Endodermal cell (in vitro differentiated cells): ENCODE measurements around the gene ATG10. TPM values are rescaled to one million over a fixed set of nuclear protein-coding genes. Genes with fewer than 3 reads are reported as not detected.

Experiments used
- DNase-seq: peaks from one replicate; pipeline ENCODE4 v3.0.0-alpha.2; 2017
- H3K27ac ChIP-seq: 2 replicates; pipeline ENCODE4 v1.5.1; 2013; ENCODE audit warnings: mild to moderate bottlenecking, low read depth, low read length, moderate library complexity
- H3K27me3 ChIP-seq: 2 replicates; pipeline ENCODE4 v1.6.1; 2013; ENCODE audit warnings: mild to moderate bottlenecking, low read length, moderate library complexity; ENCODE audit not compliant: insufficient read depth, control insufficient read depth, poor library complexity, severe bottlenecking
- H3K36me3 ChIP-seq: 2 replicates; pipeline ENCODE4 v1.7.0; 2013; ENCODE audit warnings: mild to moderate bottlenecking, low read length, moderate library complexity; ENCODE audit not compliant: control insufficient read depth, insufficient read depth
- H3K4me1 ChIP-seq: one replicate; pipeline ENCODE4 v1.7.0; 2013; ENCODE audit warnings: low read length; ENCODE audit not compliant: control insufficient read depth, insufficient read depth
- H3K4me3 ChIP-seq: 2 replicates; pipeline ENCODE4 v1.5.1; 2013; ENCODE audit warnings: mild to moderate bottlenecking, low read length, moderate library complexity
- H3K9ac ChIP-seq: 2 replicates; pipeline ENCODE4 v1.6.1; 2013; ENCODE audit warnings: mild to moderate bottlenecking, low read length, moderate library complexity; ENCODE audit not compliant: poor library complexity, severe bottlenecking; ENCODE audit errors: extremely low read depth
- H3K9me3 ChIP-seq: 2 replicates; pipeline ENCODE4 v1.6.1; 2013; ENCODE audit warnings: mild to moderate bottlenecking, low read length, moderate library complexity; ENCODE audit not compliant: control insufficient read depth
- H3K27ac Mint-ChIP-seq: 2 replicates; pipeline ENCODE4 v1.8.0; 2020; ENCODE audit warnings: mixed read lengths
- H3K27me3 Mint-ChIP-seq: 2 replicates; pipeline ENCODE4 v1.8.0; 2021; ENCODE audit warnings: mild to moderate bottlenecking, mixed read lengths; ENCODE audit not compliant: insufficient read depth
- H3K36me3 Mint-ChIP-seq: 2 replicates; pipeline ENCODE4 v1.8.0; 2020; ENCODE audit warnings: low read depth, mixed read lengths
- H3K4me1 Mint-ChIP-seq: 2 replicates; pipeline ENCODE4 v1.8.0; 2020; ENCODE audit warnings: mixed read lengths
- H3K4me3 Mint-ChIP-seq: 2 replicates; pipeline ENCODE4 v1.8.0; 2020; ENCODE audit warnings: mild to moderate bottlenecking, moderate library complexity, mixed read lengths
- H3K9me3 Mint-ChIP-seq: 2 replicates; pipeline ENCODE4 v1.8.0; 2020; ENCODE audit warnings: mild to moderate bottlenecking, mixed read lengths
- CTCF ChIP-seq: fragments of 200-600 bp; sonication (generic); conservative IDR thresholded peaks from 2 replicates; pipeline ENCODE4 v1.5.0; 2021; ENCODE audit warnings: antibody characterized with exemption, mild to moderate bottlenecking
- WGBS, 2 experiments: methylation state at CpG; one replicate each; pipeline versions ENCODE4 v1.1.5 to v1.1.7; 2013; ENCODE audit warnings: missing lambda C conversion rate in 2 of 2, mixed read lengths in 1 of 2; ENCODE audit not compliant: insufficient coverage in 1 of 2, insufficient read length in 1 of 2; 5-methylcytosine and 5-hydroxymethylcytosine counted together
- total RNA-seq, 2 donors: library from RNA; stranded (reverse); fragmentation: NEBNext Ultra II Directional in 1 of 2; extraction: Animal tissue kit (Norgen Biotek cat#: 25700) in 1 of 2; gene quantifications; 2 replicates in 1 of 2; 3 replicates in 1 of 2; pipeline ENCODE4 v1.2.1, GENCODE V29; 2021

The ATG10 gene
- total RNA-seq, 2 donors from 2014 or later, result 17.9 to 22.6 TPM

GRCh38 chr5:82182662-82183061 is 210.8 kb downstream of the ATG10 start:
- H3K4me3 Mint-ChIP-seq, result no peak overlapping the region
- WGBS, 2 experiments, result 92 to 94% methylated on average over 2 of the region's 2 CpGs
- H3K9me3 Mint-ChIP-seq, result no peaks in the 10 kb centered on the region

GRCh38 chr5:82183828-82184227 is 212.0 kb downstream of the ATG10 start:
- Mint-ChIP-seq H3K27me3 (no peaks in the 10 kb centered on the region), H3K27ac (no peak overlapping the region), H3K4me1 (no peaks in the 10 kb centered on the region), H3K4me3 (no peak overlapping the region), H3K36me3 (peaks cover 2% of the 10 kb centered on the region), H3K9me3 (no peaks in the 10 kb centered on the region)
- no peaks in the 10 kb centered on the region for H3K9me3 ChIP-seq
- no peak for TF ChIP-seq CTCF
- 91% methylated on average over 1 of the region's 1 CpG; no CpG with 5 or more reads in 1 of the 2 experiments for WGBS, 2 experiments
- H3K27me3 ChIP-seq, result no peaks in the 10 kb centered on the region
- DNase-seq, result no peak
- H3K36me3 ChIP-seq, result no peaks in the 10 kb centered on the region
- H3K4me3 ChIP-seq, result no peak overlapping the region
- H3K9ac ChIP-seq, result no peak overlapping the region
- H3K4me1 ChIP-seq, result no peaks in the 10 kb centered on the region
- H3K27ac ChIP-seq, result no peak overlapping the region

More at GRCh38 chr5:82182662-82183061, 210.8 kb downstream of the ATG10 start:
- Mint-ChIP-seq H3K36me3 (peaks cover 2% of the 10 kb centered on the region), H3K27me3 (no peaks in the 10 kb centered on the region), H3K4me1 (no peaks in the 10 kb centered on the region), H3K27ac (no peak overlapping the region)
- Histone ChIP-seq H3K36me3 (no peaks in the 10 kb centered on the region), H3K9me3 (no peaks in the 10 kb centered on the region), H3K9ac (no peak overlapping the region), H3K4me1 (no peaks in the 10 kb centered on the region), H3K27ac (no peak overlapping the region), H3K4me3 (no peak overlapping the region), H3K27me3 (no peaks in the 10 kb centered on the region)
- no peak for TF ChIP-seq CTCF
- no peak for DNase-seq

GRCh38 chr5:82185851-82186250 is 214.0 kb downstream of the ATG10 start:
- no peak overlapping the region for H3K27ac Mint-ChIP-seq
- no peak overlapping the region for H3K4me3 Mint-ChIP-seq
- no peak overlapping the region for H3K4me3 ChIP-seq
- no peaks in the 10 kb centered on the region for H3K9me3 Mint-ChIP-seq
- H3K9me3 ChIP-seq, result no peaks in the 10 kb centered on the region
- WGBS, 2 experiments, result 95 to 100% methylated on average over 2 of the region's 2 CpGs
- no peaks in the 10 kb centered on the region for H3K4me1 Mint-ChIP-seq
- no peak for DNase-seq
- no peaks in the 10 kb centered on the region for H3K36me3 ChIP-seq
- TF ChIP-seq CTCF, result no peak
- H3K4me1 ChIP-seq, result no peaks in the 10 kb centered on the region
- no peaks in the 10 kb centered on the region for H3K27me3 Mint-ChIP-seq
- no peaks in the 10 kb centered on the region for H3K27me3 ChIP-seq
- H3K9ac ChIP-seq, result no peak overlapping the region
- no peak overlapping the region for H3K27ac ChIP-seq
- peaks cover 5% of the 10 kb centered on the region for H3K36me3 Mint-ChIP-seq
